ENCODE results near the gene RPS6KA4.

GRCh38 chr11:64327375-64327774 is 31.6 kb upstream of the RPS6KA4 start:
- TF ChIP-seq CTCF (conservative IDR thresholded peaks at IDR 0.05 in 1 of 2, IDR thresholded peaks at IDR 0.05 in 1 of 2; ENCODE audit: extremely low read depth in 1 of 2, insufficient read depth in 1 of 2, low read depth in 1 of 2, low read length in 2 of 2) (no peak), EZH2 (IDR thresholded peaks at IDR 0.05; ENCODE audit: borderline replicate concordance, low read length) (no peak)
